ENCODE measurements around the gene TBX3.

TBX3 gene

DNA sequence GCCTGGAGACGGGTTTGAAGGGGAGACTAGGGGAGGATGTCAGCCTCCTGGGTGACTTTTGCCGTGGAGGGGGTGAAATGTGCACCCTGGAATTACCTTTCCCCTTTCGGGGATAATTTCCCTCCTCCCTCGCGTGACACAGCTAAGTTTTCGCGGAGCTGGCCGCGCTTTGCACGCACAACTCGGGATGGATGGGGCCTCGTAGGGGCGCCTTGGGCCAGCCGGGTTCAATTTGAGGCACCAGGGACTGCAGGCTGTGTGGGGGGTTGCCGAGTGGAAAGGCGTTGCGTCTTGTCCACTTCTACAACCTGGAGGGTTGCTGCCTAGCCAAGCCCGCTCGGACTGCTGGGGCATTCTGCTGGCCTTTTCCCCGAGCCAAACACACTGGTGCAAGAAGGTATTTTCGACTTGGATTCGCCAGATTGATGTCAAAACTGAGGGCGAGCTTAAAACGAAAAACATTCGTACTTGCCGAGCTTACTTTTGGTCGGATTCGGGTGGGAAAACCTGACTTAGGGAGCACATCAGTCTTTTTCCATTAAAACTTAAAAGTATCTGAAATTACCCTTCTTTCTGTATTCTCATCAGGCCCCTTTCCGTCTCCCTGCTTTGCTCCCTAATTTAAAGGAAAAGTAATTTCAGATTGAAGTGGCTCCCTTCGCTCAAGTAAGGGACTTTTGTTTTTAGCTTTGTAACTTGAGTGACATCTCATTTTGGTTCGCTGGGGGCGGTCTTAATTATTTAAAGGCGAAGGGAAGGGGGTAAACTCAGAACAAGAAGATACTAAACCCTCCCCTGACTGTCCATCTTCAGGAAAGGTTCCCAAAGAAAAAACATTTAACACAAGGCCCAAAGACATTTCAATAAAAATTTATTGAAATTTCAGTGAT lies 14.3 kb downstream of the TBX3 start:
- Histone ChIP-seq H3K27me3 (ENCODE audit: control insufficient read depth in 1 of 2, insufficient read depth in 2 of 2, low read length in 2 of 2) (peaks cover 0 to 7% of the 10 kb centered on the region in 2 donors), H3K4me1 (ENCODE audit: control insufficient read depth in 1 of 2, insufficient read depth in 2 of 2, low read length in 2 of 2) (peaks cover 0 to 5% of the 10 kb centered on the region in 2 donors), H3K36me3 (ENCODE audit: control insufficient read depth in 1 of 2, insufficient read depth in 2 of 2, low read length in 2 of 2) (peaks cover 13 to 23% of the 10 kb centered on the region in 2 donors), H3K27ac (ENCODE audit: low read depth, low read length) (peak overlapping the region; percentile 32), H3K9ac (ENCODE audit: low read depth in 1 of 2, low read length in 2 of 2) (no peak overlapping the region), H3K9me3 (ENCODE audit: control insufficient read depth in 1 of 2, low read length in 2 of 2) (no peaks in the 10 kb centered on the region), H3K4me3 (ENCODE audit: low read depth in 1 of 2, low read length in 2 of 2) (no peak overlapping the region)

DNA sequence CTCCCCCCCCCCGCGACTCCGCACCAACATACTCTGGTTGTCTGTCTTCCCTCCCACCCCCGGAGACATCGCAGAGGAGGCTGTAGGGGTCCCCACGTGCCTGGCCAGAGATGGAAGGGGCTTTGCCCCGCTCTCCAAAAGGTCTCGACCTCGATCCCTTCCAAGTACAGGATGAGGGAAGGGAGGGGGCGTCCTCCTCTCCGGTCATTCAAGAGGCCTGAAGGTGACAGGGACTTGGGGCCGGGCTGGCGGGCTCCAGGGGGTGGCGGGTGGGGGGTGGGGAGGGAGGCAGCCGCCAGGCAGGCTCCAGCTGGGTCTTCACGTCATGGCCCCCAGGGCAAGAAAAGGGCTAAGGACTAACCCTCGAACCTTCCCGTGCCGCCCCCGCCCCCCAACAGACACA lies 15.1 kb downstream of the TBX3 start:
- Histone ChIP-seq H3K27me3 (ENCODE audit: control insufficient read depth in 1 of 2, insufficient read depth in 2 of 2, low read length in 2 of 2) (peaks cover 0 to 7% of the 10 kb centered on the region in 2 donors), H3K36me3 (ENCODE audit: control insufficient read depth in 1 of 2, insufficient read depth in 2 of 2, low read length in 2 of 2) (peaks cover 11 to 17% of the 10 kb centered on the region in 2 donors), H3K4me3 (ENCODE audit: low read depth in 1 of 2, low read length in 2 of 2) (peak overlapping the region in 1 of 2 donors; percentile 69), H3K9me3 (ENCODE audit: control insufficient read depth in 1 of 2, low read length in 2 of 2) (no peaks in the 10 kb centered on the region), H3K27ac (ENCODE audit: low read depth, low read length) (no peak overlapping the region), H3K9ac (ENCODE audit: low read depth in 1 of 2, low read length in 2 of 2) (peak overlapping the region in 1 of 2 donors; percentile 25), H3K4me1 (ENCODE audit: control insufficient read depth in 1 of 2, insufficient read depth in 2 of 2, low read length in 2 of 2) (peaks cover 6 to 8% of the 10 kb centered on the region in 2 donors)

GRCh38 chr12:114668151-114668885 lies 15.7 kb downstream of the TBX3 start:
- H3K9me3 ChIP-seq (ENCODE audit: control insufficient read depth in 1 of 2, low read length in 2 of 2): no peaks in the 10 kb centered on the region
- H3K4me3 ChIP-seq (ENCODE audit: low read depth in 1 of 2, low read length in 2 of 2): peak overlapping the region; percentile 69
- H3K36me3 ChIP-seq (ENCODE audit: control insufficient read depth in 1 of 2, insufficient read depth in 2 of 2, low read length in 2 of 2): peaks cover 5 to 11% of the 10 kb centered on the region in 2 donors
- peaks cover 11 to 12% of the 10 kb centered on the region in 2 donors for H3K4me1 ChIP-seq (ENCODE audit: control insufficient read depth in 1 of 2, insufficient read depth in 2 of 2, low read length in 2 of 2)
- H3K27ac ChIP-seq (ENCODE audit: low read depth, low read length): peak overlapping the region; percentile 17
- H3K9ac ChIP-seq (ENCODE audit: low read depth in 1 of 2, low read length in 2 of 2): peak overlapping the region; percentile 25 to 28
- H3K27me3 ChIP-seq (ENCODE audit: control insufficient read depth in 1 of 2, insufficient read depth in 2 of 2, low read length in 2 of 2): peaks cover 0 to 7% of the 10 kb centered on the region in 2 donors

DNA sequence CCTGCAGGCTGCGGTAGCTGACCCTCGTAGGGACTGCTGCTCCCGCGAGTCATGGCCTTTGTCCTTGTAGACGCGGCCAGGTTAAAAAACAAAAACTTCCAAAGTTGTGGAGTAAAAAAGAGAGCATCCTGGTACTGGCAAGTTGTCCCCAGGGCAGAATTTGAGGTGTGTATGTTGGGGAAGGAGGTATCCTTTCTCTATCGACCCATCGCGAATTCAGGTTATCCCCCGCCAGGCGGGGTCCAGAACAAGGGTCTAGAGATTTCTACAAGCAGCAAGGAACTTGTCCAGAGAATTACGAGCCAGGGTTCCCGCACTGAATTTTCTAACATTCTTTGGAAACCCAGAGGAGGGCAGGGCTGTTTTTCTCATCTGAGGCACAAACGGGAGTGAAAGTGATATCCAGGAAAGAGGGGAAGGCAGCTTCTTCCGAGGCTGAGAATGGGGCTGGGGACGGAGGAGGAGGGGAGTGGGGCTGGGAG lies 16.3 kb downstream of the TBX3 start:
- Histone ChIP-seq H3K27ac (ENCODE audit: low read depth, low read length) (peak overlapping the region; percentile 17), H3K4me3 (ENCODE audit: low read depth in 1 of 2, low read length in 2 of 2) (peak overlapping the region; percentile 26 to 69), H3K27me3 (ENCODE audit: control insufficient read depth in 1 of 2, insufficient read depth in 2 of 2, low read length in 2 of 2) (peaks cover 0 to 7% of the 10 kb centered on the region in 2 donors), H3K4me1 (ENCODE audit: control insufficient read depth in 1 of 2, insufficient read depth in 2 of 2, low read length in 2 of 2) (peaks cover 13 to 18% of the 10 kb centered on the region in 2 donors), H3K9ac (ENCODE audit: low read depth in 1 of 2, low read length in 2 of 2) (no peak overlapping the region), H3K9me3 (ENCODE audit: control insufficient read depth in 1 of 2, low read length in 2 of 2) (no peaks in the 10 kb centered on the region), H3K36me3 (ENCODE audit: control insufficient read depth in 1 of 2, insufficient read depth in 2 of 2, low read length in 2 of 2) (peaks cover 3 to 6% of the 10 kb centered on the region in 2 donors)

DNA sequence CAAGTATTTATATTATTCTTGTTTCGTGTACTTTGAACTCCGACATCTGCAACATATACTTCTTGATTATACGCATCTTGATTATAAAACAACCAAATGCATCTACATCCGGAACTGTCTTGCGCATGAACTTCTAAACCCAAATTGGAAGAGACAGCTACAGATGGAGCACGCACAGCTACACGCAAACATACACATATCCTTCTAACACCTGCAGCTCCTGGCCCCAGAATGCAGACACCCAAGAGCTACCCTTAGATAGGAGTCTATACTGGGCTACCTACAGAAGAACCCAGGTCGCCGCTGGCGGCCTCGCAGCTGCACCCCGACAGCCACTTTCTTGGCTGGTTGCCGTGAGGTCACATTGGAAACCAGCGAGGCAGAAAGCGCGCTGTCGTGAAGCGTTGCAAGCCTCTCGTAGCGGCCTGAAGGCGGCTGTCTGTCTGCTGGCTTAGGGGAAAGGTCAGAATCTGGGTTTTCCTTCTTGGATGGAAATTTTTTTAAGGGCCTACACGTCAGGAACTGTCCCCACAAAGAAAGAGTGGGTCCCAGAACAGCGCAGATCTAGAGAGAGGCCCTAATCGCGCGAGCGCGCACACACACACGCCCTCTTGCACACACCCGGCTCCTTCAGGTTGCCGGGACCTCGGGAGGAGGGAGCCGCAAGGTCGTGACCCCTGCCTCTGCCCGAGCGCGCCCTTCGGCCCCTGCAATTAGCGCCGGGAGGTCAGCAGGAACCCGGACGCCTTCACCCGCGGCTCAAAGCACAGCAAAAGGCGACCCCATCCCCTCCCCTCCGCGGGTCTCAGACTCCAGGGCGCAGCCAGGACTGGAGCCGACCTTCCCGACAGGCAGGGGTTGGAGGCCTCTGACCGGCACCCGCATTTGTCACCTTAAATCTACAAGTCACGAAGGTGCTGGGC lies 17.0 kb downstream of the TBX3 start:
- Histone ChIP-seq H3K36me3 (ENCODE audit: control insufficient read depth in 1 of 2, insufficient read depth in 2 of 2, low read length in 2 of 2) (peaks cover 0 to 6% of the 10 kb centered on the region in 2 donors), H3K27ac (ENCODE audit: low read depth, low read length) (no peak overlapping the region), H3K4me3 (ENCODE audit: low read depth in 1 of 2, low read length in 2 of 2) (no peak overlapping the region), H3K27me3 (ENCODE audit: control insufficient read depth in 1 of 2, insufficient read depth in 2 of 2, low read length in 2 of 2) (peaks cover 0 to 7% of the 10 kb centered on the region in 2 donors), H3K9ac (ENCODE audit: low read depth in 1 of 2, low read length in 2 of 2) (no peak overlapping the region), H3K9me3 (ENCODE audit: control insufficient read depth in 1 of 2, low read length in 2 of 2) (no peaks in the 10 kb centered on the region), H3K4me1 (ENCODE audit: control insufficient read depth in 1 of 2, insufficient read depth in 2 of 2, low read length in 2 of 2) (peaks cover 14 to 23% of the 10 kb centered on the region in 2 donors)

GRCh38 chr12:114665411-114666260 lies 18.3 kb downstream of the TBX3 start:
- Histone ChIP-seq H3K4me3 (ENCODE audit: low read depth in 1 of 2, low read length in 2 of 2) (no peak overlapping the region), H3K27ac (ENCODE audit: low read depth, low read length) (no peak overlapping the region), H3K27me3 (ENCODE audit: control insufficient read depth in 1 of 2, insufficient read depth in 2 of 2, low read length in 2 of 2) (peaks cover 0 to 7% of the 10 kb centered on the region in 2 donors), H3K36me3 (ENCODE audit: control insufficient read depth in 1 of 2, insufficient read depth in 2 of 2, low read length in 2 of 2) (no peaks in the 10 kb centered on the region), H3K4me1 (ENCODE audit: control insufficient read depth in 1 of 2, insufficient read depth in 2 of 2, low read length in 2 of 2) (peaks cover 14 to 23% of the 10 kb centered on the region in 2 donors), H3K9ac (ENCODE audit: low read depth in 1 of 2, low read length in 2 of 2) (no peak overlapping the region), H3K9me3 (ENCODE audit: control insufficient read depth in 1 of 2, low read length in 2 of 2) (no peaks in the 10 kb centered on the region)

DNA sequence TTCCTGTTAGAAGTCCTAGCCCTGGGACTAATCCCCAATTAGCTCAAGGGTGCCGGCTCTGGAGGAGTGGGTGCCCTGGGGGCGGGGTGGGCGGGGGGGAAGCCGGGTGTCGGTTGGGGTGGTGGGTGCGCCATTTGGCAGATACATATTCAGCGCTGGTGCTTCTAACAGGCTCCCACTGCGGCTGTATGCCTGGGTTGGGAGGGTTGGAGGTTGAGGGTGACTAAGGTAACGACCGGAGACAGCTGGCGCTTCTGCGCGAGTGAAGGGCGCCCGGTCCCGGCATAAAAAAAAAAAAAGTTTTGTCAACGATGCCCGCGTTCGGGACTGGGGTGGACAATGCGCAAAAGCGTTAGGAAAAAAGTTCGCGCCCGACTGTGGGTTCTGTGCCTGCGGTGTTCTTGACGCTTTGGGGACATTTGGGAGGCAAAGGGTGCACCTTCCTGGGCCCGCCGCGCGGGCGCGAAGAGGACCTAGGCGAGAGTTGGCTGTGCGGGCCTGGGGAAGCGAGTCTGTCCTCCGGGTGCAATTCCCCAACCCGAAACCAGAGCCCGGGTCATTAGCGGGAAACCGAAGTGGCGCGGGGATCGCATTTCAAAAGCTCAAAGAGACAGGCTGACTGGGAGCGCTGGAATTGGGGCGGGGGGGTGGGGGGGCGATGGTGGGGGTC lies 19.2 kb downstream of the TBX3 start:
- no peak overlapping the region for H3K27ac ChIP-seq (ENCODE audit: low read depth, low read length)

GRCh38 chr12:114662512-114663177 lies 21.3 kb downstream of the TBX3 start:
- H3K4me3 ChIP-seq (ENCODE audit: low read depth in 1 of 2, low read length in 2 of 2): no peak overlapping the region
- H3K27me3 ChIP-seq (ENCODE audit: control insufficient read depth in 1 of 2, insufficient read depth in 2 of 2, low read length in 2 of 2): peaks cover 0 to 7% of the 10 kb centered on the region in 2 donors
- no peaks in the 10 kb centered on the region for H3K36me3 ChIP-seq (ENCODE audit: control insufficient read depth in 1 of 2, insufficient read depth in 2 of 2, low read length in 2 of 2)
- no peak overlapping the region for H3K27ac ChIP-seq (ENCODE audit: low read depth, low read length)
- no peaks in the 10 kb centered on the region for H3K9me3 ChIP-seq (ENCODE audit: control insufficient read depth in 1 of 2, low read length in 2 of 2)
- H3K9ac ChIP-seq (ENCODE audit: low read depth in 1 of 2, low read length in 2 of 2): no peak overlapping the region
- H3K4me1 ChIP-seq (ENCODE audit: control insufficient read depth in 1 of 2, insufficient read depth in 2 of 2, low read length in 2 of 2): peaks cover 13 to 23% of the 10 kb centered on the region in 2 donors

More for the DNA sequence above, 19.2 kb downstream of the TBX3 start:
- Histone ChIP-seq H3K36me3 (ENCODE audit: control insufficient read depth in 1 of 2, insufficient read depth in 2 of 2, low read length in 2 of 2) (no peaks in the 10 kb centered on the region), H3K9me3 (ENCODE audit: control insufficient read depth in 1 of 2, low read length in 2 of 2) (no peaks in the 10 kb centered on the region), H3K9ac (ENCODE audit: low read depth in 1 of 2, low read length in 2 of 2) (peak overlapping the region in 1 of 2 donors; percentile 38), H3K4me1 (ENCODE audit: control insufficient read depth in 1 of 2, insufficient read depth in 2 of 2, low read length in 2 of 2) (peaks cover 14 to 23% of the 10 kb centered on the region in 2 donors), H3K27me3 (ENCODE audit: control insufficient read depth in 1 of 2, insufficient read depth in 2 of 2, low read length in 2 of 2) (peaks cover 0 to 7% of the 10 kb centered on the region in 2 donors), H3K4me3 (ENCODE audit: low read depth in 1 of 2, low read length in 2 of 2) (peak overlapping the region; percentile 40 to 58)
